A549 (cell line): ENCODE measurements around the gene PLRG1.

Source experiments
- BHLHE40 ChIP-seq: IDR thresholded peaks from 2 replicates; pipeline ENCODE4 v1.6.1; 2012; ENCODE audit warnings: low read depth, low read length, inconsistent platforms
- CTCF ChIP-seq: fragments of >200 bp; sonication (Bioruptor Twin); formaldehyde crosslinking; IDR thresholded peaks from 3 replicates; pipeline ENCODE4 v1.5.1; 2016
- HMGXB4 ChIP-seq: fragments of 250-450 bp; sonication (Bioruptor Pico); IDR thresholded peaks from 2 replicates; pipeline ENCODE4 v1.5.0; 2021; ENCODE audit warnings: mild to moderate bottlenecking, moderate library complexity, borderline replicate concordance
- HOXA7 ChIP-seq: fragments of 250-450 bp; sonication (Bioruptor Pico); IDR thresholded peaks from 2 replicates; pipeline ENCODE4 v1.5.0; 2020; ENCODE audit warnings: mild to moderate bottlenecking, moderate library complexity
- MYC ChIP-seq: IDR thresholded peaks from 2 replicates; pipeline ENCODE4 v1.6.1; 2012; ENCODE audit warnings: mild to moderate bottlenecking, inconsistent platforms, low read length, improper control_type of control experiment, borderline replicate concordance
- POLR2A ChIP-seq: IDR thresholded peaks from 2 replicates; pipeline ENCODE4 v1.6.1; 2012; ENCODE audit warnings: mild to moderate bottlenecking, low read length
- ZFP36 ChIP-seq: fragments of 450-650 bp; IDR thresholded peaks from 2 replicates; pipeline ENCODE4 v1.6.1; 2014; ENCODE audit warnings: borderline replicate concordance; ENCODE audit not compliant: partially characterized antibody

DNA sequence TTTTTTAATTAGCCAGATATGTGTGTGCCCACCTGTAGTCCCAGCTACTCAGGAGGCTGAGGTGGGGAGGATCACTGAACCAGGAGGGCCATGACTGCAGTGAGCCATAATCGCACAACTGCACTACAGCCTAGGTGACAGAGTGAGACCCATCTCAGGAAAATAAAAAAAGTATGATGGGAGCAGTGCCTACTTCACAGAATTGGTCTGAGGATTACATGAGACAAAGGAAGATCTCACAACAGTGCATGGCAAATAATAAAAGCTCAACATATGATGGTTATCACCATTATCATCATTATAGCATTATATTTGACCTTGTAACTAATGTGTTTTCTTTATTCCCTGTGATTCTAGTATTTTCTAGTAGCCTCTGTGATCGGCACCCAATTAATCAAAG is 38.7 kb downstream of the PLRG1 start:
- TF ChIP-seq CTCF (no peak), HOXA7 (CRISPR knock-in tag) (no peak), ZFP36 (no peak), BHLHE40 (no peak), POLR2A (no peak), HMGXB4 (CRISPR knock-in tag) (no peak), MYC (no peak)
